ENCODE measurements around the gene SPRED2. TPM values are rescaled to one million over a fixed set of nuclear protein-coding genes. Genes with fewer than 3 reads are reported as not detected.

The SPRED2 gene
- total RNA-seq, 4 donors from 2014 or later = 12.5 to 21.2 (median 13.8) TPM

DNA sequence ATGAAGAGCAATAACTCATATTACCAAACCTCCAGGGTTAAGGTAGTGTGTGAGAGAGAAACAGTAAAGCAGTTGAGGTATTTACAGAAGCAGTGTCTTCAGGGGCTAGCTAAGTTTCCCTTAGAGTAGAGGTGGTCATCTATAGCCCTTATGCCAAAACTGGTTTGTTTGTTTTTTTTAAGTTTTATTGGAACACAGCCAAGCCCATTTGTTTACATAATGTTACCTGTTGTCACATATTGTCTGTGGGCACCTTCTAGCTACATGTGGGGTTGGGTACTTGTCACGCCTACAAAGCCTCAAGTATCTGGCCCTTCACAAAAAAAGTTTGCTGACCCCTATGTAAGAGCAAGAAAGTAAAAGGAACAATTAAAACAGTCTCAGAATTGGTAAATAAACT is 165.4 kb downstream of the SPRED2 start:
- no peak for TF ChIP-seq POLR2AphosphoS5 (IDR thresholded peaks at IDR 0.05)
- no peak for TF ChIP-seq POLR2A (IDR thresholded peaks at IDR 0.05)
- TF ChIP-seq, protein P1, sequence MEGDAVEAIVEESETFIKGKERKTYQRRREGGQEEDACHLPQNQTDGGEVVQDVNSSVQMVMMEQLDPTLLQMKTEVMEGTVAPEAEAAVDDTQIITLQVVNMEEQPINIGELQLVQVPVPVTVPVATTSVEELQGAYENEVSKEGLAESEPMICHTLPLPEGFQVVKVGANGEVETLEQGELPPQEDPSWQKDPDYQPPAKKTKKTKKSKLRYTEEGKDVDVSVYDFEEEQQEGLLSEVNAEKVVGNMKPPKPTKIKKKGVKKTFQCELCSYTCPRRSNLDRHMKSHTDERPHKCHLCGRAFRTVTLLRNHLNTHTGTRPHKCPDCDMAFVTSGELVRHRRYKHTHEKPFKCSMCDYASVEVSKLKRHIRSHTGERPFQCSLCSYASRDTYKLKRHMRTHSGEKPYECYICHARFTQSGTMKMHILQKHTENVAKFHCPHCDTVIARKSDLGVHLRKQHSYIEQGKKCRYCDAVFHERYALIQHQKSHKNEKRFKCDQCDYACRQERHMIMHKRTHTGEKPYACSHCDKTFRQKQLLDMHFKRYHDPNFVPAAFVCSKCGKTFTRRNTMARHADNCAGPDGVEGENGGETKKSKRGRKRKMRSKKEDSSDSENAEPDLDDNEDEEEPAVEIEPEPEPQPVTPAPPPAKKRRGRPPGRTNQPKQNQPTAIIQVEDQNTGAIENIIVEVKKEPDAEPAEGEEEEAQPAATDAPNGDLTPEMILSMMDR (IDR thresholded peaks at IDR 0.05) = no peak
- no peak for TF ChIP-seq EP300 (IDR thresholded peaks at IDR 0.05)
- ATAC-seq = no peak
- peaks cover 0 to 66% of the 10 kb centered on the region in 2 donors for H3K36me3 ChIP-seq
- no peak overlapping the region for H3K27ac ChIP-seq
- H3K9me3 ChIP-seq = no peaks in the 10 kb centered on the region
- 88 to 90% methylated on average over 1 of the region's 1 CpG for WGBS, 2 donors (ENCODE audit: low coverage in 1 of 2)
- H3K4me3 ChIP-seq = no peak overlapping the region
- peaks cover 0 to 10% (median 0%) of the 10 kb centered on the region in 3 donors for H3K4me1 ChIP-seq
- H3K27me3 ChIP-seq = no peaks in the 10 kb centered on the region

DNA sequence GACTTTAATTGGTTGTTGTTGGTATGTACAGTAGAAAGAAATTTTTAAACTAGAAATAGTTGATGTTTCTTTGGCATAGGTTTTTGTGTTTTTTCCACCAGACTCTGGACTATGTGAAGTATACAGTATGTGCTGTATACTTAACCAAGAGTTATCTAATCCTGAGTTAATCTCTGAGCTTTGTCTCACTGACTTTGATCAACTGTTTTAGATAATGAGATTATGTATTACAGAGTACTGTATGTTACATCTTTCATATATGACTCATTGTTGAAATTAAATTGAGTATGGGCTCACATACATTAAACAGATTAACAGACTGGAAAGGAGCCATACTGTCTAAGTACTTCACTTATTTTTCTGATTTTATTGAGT is 166.7 kb downstream of the SPRED2 start:
- TF ChIP-seq EP300 (IDR thresholded peaks at IDR 0.05) (no peak), POLR2AphosphoS5 (IDR thresholded peaks at IDR 0.05) (no peak), POLR2A (IDR thresholded peaks at IDR 0.05) (no peak)
- TF ChIP-seq, protein P1 (IDR thresholded peaks at IDR 0.05) = no peak
- H3K4me3 ChIP-seq = no peak overlapping the region
- no peak for ATAC-seq
- H3K4me1 ChIP-seq = peaks cover 0 to 10% (median 0%) of the 10 kb centered on the region in 3 donors
- no peak overlapping the region for H3K27ac ChIP-seq
- H3K9me3 ChIP-seq = no peaks in the 10 kb centered on the region
- peaks cover 0 to 68% of the 10 kb centered on the region in 2 donors for H3K36me3 ChIP-seq
- no peaks in the 10 kb centered on the region for H3K27me3 ChIP-seq

DNA sequence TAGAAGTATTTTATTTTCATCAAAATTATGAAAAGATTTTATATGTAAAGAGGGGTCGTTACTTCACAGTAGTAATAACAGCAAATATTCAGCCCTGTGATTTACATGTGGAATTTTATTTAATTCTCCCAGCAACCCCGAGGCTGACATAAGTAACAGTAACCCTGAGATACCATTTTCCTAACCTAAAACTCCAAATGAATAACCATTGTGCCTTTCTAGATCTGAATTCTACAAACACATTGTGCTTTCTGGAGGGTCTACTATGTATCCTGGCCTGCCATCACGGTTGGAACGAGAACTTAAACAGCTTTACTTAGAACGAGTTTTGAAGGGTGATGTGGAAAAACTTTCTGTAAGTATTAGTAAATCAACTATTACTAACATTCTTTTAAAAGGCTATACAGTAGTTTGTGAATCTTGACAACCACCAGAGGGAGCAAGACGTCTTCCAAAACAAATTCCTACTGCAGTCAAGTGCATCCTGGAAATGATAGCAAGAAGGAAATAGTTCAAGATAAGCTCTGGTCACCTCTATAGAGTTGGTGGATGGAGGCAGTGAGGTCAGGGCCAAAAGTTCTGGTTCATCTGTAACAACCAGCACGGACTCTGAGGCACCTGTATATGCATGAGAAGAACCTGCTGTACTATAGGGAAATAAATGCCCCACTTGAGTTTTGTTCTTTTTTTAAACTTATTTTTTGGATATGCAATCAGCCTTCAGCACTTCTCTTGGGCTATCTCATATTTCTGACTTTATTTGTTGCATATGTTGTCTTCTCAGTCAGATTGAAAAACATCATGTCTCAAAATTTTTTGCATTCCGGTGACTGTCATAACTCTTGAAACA is 167.4 kb downstream of the SPRED2 start:
- Histone ChIP-seq H3K9me3 (no peaks in the 10 kb centered on the region), H3K4me3 (no peak overlapping the region), H3K4me1 (peaks cover 0 to 10% (median 0%) of the 10 kb centered on the region in 3 donors), H3K27ac (no peak overlapping the region), H3K27me3 (no peaks in the 10 kb centered on the region), H3K36me3 (peaks cover 0 to 71% of the 10 kb centered on the region in 2 donors)
- ATAC-seq = peak; percentile 41
- WGBS, 2 donors (ENCODE audit: low coverage in 1 of 2) = 30 to 42% methylated on average over 8 of the region's 8 CpGs
- TF ChIP-seq POLR2A (IDR thresholded peaks at IDR 0.05) (no peak), EP300 (IDR thresholded peaks at IDR 0.05) (no peak), POLR2AphosphoS5 (IDR thresholded peaks at IDR 0.05) (no peak)
- TF ChIP-seq, protein P1 (IDR thresholded peaks at IDR 0.05) = peak; percentile 48 to 80 (median 72)

DNA sequence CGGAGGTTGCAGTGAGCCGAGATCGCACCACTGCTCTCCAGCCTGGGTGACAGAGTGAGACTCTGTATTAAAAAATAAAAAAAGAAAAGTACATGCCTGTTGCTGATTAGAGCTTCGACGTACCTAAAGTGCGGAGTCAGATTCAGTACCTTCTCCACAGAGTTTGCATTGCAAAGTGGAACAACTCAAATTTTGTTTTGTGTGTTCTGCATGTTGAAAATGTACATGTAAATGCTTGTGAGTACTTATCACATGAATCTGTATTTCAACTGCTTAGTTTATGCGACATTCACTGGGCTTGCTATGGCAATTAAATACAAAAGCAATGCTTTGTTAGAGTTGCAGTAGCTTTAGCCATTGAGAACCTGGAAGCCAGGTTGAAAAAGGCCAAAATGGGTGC is 168.4 kb downstream of the SPRED2 start:
- WGBS, 2 donors (ENCODE audit: low coverage in 1 of 2) = 88 to 96% methylated on average over 7 of the region's 7 CpGs
- Histone ChIP-seq H3K27me3 (no peaks in the 10 kb centered on the region), H3K9me3 (no peaks in the 10 kb centered on the region), H3K36me3 (peaks cover 0 to 75% of the 10 kb centered on the region in 2 donors), H3K4me3 (no peak overlapping the region), H3K27ac (no peak overlapping the region), H3K4me1 (peaks cover 0 to 10% (median 0%) of the 10 kb centered on the region in 3 donors)
- TF ChIP-seq EP300 (IDR thresholded peaks at IDR 0.05) = no peak
- no peak for TF ChIP-seq POLR2AphosphoS5 (IDR thresholded peaks at IDR 0.05)
- no peak for TF ChIP-seq POLR2A (IDR thresholded peaks at IDR 0.05)
- TF ChIP-seq, protein P1 (IDR thresholded peaks at IDR 0.05) = no peak
- no peak for ATAC-seq

DNA sequence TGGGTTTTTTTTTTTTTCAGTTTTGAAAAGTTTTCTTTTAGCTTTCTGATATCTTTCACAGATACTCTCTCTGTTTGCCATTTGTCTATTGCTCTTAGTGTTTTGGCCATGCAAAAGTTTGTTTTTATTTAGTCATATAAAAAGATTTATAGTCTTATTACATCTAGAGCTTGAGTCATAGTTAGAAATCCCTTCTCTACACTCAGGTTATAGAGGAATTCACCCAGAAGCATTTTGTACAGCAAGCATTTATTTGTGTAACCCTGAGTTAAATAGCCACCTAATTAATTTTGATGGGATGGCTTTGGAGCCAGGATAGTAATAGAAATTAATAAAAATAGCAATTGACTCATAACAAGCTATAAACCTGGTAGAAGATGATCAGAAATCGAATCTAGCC is 169.1 kb downstream of the SPRED2 start:
- no peaks in the 10 kb centered on the region for H3K27me3 ChIP-seq
- H3K4me1 ChIP-seq = peaks cover 0 to 10% (median 0%) of the 10 kb centered on the region in 3 donors
- H3K4me3 ChIP-seq = no peak overlapping the region
- no peak for ATAC-seq
- TF ChIP-seq POLR2AphosphoS5 (IDR thresholded peaks at IDR 0.05) (no peak), POLR2A (IDR thresholded peaks at IDR 0.05) (no peak), EP300 (IDR thresholded peaks at IDR 0.05) (no peak)
- TF ChIP-seq, protein P1 (IDR thresholded peaks at IDR 0.05) = no peak
- no peak overlapping the region for H3K27ac ChIP-seq
- 92 to 100% methylated on average over 1 of the region's 1 CpG for WGBS, 2 donors (ENCODE audit: low coverage in 1 of 2)
- peaks cover 0 to 75% of the 10 kb centered on the region in 2 donors for H3K36me3 ChIP-seq
- H3K9me3 ChIP-seq = no peaks in the 10 kb centered on the region
